ENCODE results near the gene CXCL5. TPM values are rescaled to one million over a fixed set of nuclear protein-coding genes. Genes with fewer than 3 reads are reported as not detected.

The CXCL5 gene
- total and polyA plus RNA-seq, 2 experiments from 2014 or later = 7.5 to 7.6 TPM

DNA sequence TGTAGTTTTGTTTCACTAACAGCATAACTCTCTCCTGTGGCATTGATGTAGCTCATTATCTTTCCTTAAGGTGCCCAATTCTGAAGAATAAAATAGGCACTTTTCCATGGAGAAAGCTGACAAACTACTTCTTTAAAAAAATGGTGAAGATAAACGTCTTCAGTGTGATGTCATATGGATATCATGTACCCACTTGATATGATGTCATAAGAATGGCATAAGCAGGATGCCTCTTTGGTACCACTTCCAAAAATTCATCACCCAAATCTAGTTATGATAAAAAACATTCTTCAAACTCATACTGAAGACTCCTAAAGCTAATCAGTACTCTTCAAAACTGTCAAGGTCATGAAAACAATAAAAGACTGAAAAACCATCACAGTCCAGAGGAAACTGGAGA lies 42.9 kb upstream of the CXCL5 start (continued):
- TF ChIP-seq CREB1 (CRISPR knock-in tag; IDR thresholded peaks at IDR 0.05; ENCODE audit: low read depth) = no peak

DNA sequence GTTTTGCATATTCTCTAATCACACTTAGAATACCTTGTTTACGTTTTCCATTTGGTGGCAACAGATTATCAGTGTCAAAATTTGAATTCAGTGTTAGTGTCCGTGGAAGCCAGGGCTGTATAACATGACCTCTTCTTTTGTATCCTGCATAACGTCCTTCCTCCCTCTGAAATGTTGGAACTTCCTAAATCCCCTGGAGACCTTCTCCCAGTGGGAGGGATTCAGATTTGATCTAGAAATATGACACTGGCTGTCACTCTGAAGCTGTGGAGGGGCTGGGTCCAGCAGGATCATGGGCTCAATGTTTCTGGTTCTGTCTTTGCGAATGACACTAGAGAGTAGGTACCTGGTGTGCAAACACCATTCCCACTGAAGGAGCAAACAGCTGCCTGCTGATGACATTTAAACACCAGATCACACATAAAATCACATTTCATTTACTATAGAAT lies 40.9 kb upstream of the CXCL5 start:
- Mint-ChIP-seq H3K36me3 (ENCODE audit: low read depth) (no peaks in the 10 kb centered on the region; the same call in 1 of the 3 replicates), H3K4me3 (peak overlapping the region; percentile 90), H3K9me3 (no peaks in the 10 kb centered on the region), H3K27ac (no peak overlapping the region), H3K4me1 (peaks cover 47% of the 10 kb centered on the region), H3K27me3 (ENCODE audit: insufficient read depth, low read depth, poor library complexity) (peaks cover 2% of the 10 kb centered on the region)
- peaks cover 32% of the 10 kb centered on the region for H3K4me1 ChIP-seq (ENCODE audit: insufficient read depth)
- peak overlapping the region; percentile 77 for H3K4me2 ChIP-seq
- H4K20me1 ChIP-seq (replicated peaks; ENCODE audit: insufficient read depth) = no peaks in the 10 kb centered on the region
- ATAC-seq (no peak), DNase-seq (ENCODE audit: low spot score) (no peak)
- no peaks in the 10 kb centered on the region for H3K27me3 ChIP-seq (ENCODE audit: insufficient read depth)
- no peaks in the 10 kb centered on the region for H3K9me2 ChIP-seq (ENCODE audit: insufficient read depth)
- peak overlapping the region; percentile 76 for H3K4me3 ChIP-seq
- no peaks in the 10 kb centered on the region for H3F3A ChIP-seq (replicated peaks; ENCODE audit: low read depth)
- H2AFZ ChIP-seq = peak overlapping the region; percentile 89; the same call in 1 of the 2 replicates
- no peaks in the 10 kb centered on the region for H3K36me3 ChIP-seq (ENCODE audit: insufficient read depth)
- H3K79me2 ChIP-seq (replicated peaks; ENCODE audit: insufficient read depth) = no peaks in the 10 kb centered on the region
- no peak overlapping the region for H3K27ac ChIP-seq (ENCODE audit: low read depth)
- TF ChIP-seq, protein P1, sequence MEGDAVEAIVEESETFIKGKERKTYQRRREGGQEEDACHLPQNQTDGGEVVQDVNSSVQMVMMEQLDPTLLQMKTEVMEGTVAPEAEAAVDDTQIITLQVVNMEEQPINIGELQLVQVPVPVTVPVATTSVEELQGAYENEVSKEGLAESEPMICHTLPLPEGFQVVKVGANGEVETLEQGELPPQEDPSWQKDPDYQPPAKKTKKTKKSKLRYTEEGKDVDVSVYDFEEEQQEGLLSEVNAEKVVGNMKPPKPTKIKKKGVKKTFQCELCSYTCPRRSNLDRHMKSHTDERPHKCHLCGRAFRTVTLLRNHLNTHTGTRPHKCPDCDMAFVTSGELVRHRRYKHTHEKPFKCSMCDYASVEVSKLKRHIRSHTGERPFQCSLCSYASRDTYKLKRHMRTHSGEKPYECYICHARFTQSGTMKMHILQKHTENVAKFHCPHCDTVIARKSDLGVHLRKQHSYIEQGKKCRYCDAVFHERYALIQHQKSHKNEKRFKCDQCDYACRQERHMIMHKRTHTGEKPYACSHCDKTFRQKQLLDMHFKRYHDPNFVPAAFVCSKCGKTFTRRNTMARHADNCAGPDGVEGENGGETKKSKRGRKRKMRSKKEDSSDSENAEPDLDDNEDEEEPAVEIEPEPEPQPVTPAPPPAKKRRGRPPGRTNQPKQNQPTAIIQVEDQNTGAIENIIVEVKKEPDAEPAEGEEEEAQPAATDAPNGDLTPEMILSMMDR (conservative IDR thresholded peaks at IDR 0.05; ENCODE audit: low read depth in 2 of 2) = no peak
- no peak for TF ChIP-seq CREB1 (CRISPR knock-in tag; IDR thresholded peaks at IDR 0.05; ENCODE audit: low read depth)
- TF ChIP-seq STAT1 (IDR thresholded peaks at IDR 0.05; ENCODE audit: unreplicated experiment) = no peak
- TF ChIP-seq, protein P2, sequence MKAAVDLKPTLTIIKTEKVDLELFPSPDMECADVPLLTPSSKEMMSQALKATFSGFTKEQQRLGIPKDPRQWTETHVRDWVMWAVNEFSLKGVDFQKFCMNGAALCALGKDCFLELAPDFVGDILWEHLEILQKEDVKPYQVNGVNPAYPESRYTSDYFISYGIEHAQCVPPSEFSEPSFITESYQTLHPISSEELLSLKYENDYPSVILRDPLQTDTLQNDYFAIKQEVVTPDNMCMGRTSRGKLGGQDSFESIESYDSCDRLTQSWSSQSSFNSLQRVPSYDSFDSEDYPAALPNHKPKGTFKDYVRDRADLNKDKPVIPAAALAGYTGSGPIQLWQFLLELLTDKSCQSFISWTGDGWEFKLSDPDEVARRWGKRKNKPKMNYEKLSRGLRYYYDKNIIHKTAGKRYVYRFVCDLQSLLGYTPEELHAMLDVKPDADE (IDR thresholded peaks at IDR 0.05) = no peak
- no peak for TF ChIP-seq NANOG (IDR thresholded peaks at IDR 0.05; ENCODE audit: borderline replicate concordance)
- TF ChIP-seq ZNF331 (CRISPR knock-in tag; IDR thresholded peaks at IDR 0.05; ENCODE audit: low read depth) = no peak
- TF ChIP-seq, protein P3, sequence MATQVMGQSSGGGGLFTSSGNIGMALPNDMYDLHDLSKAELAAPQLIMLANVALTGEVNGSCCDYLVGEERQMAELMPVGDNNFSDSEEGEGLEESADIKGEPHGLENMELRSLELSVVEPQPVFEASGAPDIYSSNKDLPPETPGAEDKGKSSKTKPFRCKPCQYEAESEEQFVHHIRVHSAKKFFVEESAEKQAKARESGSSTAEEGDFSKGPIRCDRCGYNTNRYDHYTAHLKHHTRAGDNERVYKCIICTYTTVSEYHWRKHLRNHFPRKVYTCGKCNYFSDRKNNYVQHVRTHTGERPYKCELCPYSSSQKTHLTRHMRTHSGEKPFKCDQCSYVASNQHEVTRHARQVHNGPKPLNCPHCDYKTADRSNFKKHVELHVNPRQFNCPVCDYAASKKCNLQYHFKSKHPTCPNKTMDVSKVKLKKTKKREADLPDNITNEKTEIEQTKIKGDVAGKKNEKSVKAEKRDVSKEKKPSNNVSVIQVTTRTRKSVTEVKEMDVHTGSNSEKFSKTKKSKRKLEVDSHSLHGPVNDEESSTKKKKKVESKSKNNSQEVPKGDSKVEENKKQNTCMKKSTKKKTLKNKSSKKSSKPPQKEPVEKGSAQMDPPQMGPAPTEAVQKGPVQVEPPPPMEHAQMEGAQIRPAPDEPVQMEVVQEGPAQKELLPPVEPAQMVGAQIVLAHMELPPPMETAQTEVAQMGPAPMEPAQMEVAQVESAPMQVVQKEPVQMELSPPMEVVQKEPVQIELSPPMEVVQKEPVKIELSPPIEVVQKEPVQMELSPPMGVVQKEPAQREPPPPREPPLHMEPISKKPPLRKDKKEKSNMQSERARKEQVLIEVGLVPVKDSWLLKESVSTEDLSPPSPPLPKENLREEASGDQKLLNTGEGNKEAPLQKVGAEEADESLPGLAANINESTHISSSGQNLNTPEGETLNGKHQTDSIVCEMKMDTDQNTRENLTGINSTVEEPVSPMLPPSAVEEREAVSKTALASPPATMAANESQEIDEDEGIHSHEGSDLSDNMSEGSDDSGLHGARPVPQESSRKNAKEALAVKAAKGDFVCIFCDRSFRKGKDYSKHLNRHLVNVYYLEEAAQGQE (IDR thresholded peaks at IDR 0.05; ENCODE audit: unreplicated experiment) = no peak
